ENCODE data around the gene PC. TPM values are rescaled to one million over a fixed set of nuclear protein-coding genes. Genes with fewer than 3 reads are reported as not detected.

The PC gene
- total RNA-seq, 1 donor from 2014 or later, result 25.7 TPM

DNA sequence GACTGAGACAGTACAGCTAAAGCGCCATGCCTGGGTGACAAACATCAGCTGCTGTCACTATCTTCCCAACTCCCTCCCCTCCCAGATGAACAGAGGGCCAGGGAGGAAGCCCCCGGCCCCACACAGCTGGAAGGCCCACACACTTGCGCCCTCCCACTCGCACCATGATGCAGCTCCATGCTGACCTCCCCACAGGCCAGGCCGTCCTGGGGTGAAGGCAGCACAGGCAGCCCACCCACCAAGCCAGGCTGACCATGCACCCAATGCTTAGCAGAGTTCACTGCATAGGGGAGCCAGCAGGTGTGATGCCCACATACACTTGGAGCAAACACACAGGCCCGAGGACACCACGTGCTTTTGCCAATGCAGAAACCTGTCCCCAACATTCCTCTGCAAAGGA lies 79.2 kb downstream of the PC start:
- TF ChIP-seq, protein P1, sequence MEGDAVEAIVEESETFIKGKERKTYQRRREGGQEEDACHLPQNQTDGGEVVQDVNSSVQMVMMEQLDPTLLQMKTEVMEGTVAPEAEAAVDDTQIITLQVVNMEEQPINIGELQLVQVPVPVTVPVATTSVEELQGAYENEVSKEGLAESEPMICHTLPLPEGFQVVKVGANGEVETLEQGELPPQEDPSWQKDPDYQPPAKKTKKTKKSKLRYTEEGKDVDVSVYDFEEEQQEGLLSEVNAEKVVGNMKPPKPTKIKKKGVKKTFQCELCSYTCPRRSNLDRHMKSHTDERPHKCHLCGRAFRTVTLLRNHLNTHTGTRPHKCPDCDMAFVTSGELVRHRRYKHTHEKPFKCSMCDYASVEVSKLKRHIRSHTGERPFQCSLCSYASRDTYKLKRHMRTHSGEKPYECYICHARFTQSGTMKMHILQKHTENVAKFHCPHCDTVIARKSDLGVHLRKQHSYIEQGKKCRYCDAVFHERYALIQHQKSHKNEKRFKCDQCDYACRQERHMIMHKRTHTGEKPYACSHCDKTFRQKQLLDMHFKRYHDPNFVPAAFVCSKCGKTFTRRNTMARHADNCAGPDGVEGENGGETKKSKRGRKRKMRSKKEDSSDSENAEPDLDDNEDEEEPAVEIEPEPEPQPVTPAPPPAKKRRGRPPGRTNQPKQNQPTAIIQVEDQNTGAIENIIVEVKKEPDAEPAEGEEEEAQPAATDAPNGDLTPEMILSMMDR (conservative IDR thresholded peaks at IDR 0.05), result no peak
- H3K36me3 Mint-ChIP-seq, result no peaks in the 10 kb centered on the region
- H3K9me3 Mint-ChIP-seq, result no peaks in the 10 kb centered on the region
- H3K4me3 Mint-ChIP-seq, result no peak overlapping the region
- DNase-seq (ENCODE audit: extremely low spot score, unreplicated experiment), result no peak
- peaks cover 3% of the 10 kb centered on the region for H3K27me3 Mint-ChIP-seq
- no peak overlapping the region for H3K27ac Mint-ChIP-seq
- peaks cover 52% of the 10 kb centered on the region for H3K4me1 Mint-ChIP-seq (ENCODE audit: unreplicated experiment)

DNA sequence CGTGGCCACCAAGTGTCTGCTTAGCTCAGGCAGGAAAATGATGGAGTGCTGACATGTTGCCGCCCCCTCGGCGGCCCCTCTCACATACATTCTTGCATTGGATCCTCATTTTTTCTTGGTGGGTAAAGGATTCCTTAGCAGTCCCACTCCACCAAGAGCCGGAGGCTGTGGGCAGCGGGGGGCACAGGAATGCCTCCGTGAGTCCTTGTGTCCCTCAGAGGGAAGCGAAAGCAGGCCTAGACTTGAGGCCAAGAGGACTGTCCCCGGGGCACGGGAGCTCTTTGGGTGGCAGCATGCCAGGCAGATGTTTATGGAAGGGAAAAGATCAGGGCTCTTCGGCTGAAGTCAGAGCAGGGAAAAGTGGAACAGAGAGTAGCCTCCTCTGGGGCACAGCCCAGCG lies 79.7 kb downstream of the PC start:
- no peak overlapping the region for H3K27ac Mint-ChIP-seq
- H3K4me1 Mint-ChIP-seq (ENCODE audit: unreplicated experiment), result peaks cover 50% of the 10 kb centered on the region
- H3K9me3 Mint-ChIP-seq, result no peaks in the 10 kb centered on the region
- no peak overlapping the region for H3K4me3 Mint-ChIP-seq
- no peak for DNase-seq (ENCODE audit: extremely low spot score, unreplicated experiment)
- peaks cover 3% of the 10 kb centered on the region for H3K27me3 Mint-ChIP-seq
- no peaks in the 10 kb centered on the region for H3K36me3 Mint-ChIP-seq
- TF ChIP-seq, protein P1 (conservative IDR thresholded peaks at IDR 0.05), result no peak

DNA sequence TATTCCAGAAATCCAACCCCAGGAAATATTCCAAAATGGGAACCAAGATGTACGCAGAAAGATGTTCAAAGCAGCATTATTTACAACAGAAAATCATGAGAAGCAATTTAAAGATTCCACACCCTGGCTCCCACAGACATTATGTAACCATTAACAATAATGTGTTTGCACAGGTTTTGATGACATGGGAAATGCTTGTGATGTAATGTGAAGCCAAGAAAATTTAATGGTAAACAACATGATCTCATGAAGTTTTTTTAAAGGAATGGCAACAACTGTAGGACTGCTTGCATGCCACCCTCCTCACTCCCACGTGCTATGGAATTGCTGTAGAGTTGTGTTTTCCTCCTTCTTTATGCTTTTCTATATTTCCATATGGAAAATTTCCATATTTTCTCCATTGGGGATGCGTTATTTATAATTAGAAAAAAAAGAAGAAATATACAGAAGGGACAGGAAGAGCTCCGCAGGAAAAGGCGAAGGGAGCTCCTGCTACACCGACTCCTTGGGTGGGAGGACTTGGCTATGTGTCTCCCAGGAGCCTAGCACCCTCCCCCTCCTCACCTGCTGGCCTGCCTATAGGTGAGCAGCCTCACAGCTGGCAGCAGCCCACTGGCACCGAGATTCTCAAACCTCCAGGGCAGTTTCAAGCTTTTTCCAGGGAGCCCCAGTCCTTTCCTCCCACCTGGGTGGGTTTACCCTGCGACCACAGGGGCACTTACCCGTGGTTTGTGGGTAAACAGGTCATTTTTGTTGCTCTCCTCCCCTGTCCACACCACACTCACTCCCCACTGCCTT lies 80.4 kb downstream of the PC start:
- no peak overlapping the region for H3K4me3 Mint-ChIP-seq
- peaks cover 43% of the 10 kb centered on the region for H3K4me1 Mint-ChIP-seq (ENCODE audit: unreplicated experiment)
- no peaks in the 10 kb centered on the region for H3K9me3 Mint-ChIP-seq
- TF ChIP-seq, protein P1 (conservative IDR thresholded peaks at IDR 0.05), result no peak
- H3K27me3 Mint-ChIP-seq, result peaks cover 3% of the 10 kb centered on the region
- H3K27ac Mint-ChIP-seq, result no peak overlapping the region
- no peak for DNase-seq (ENCODE audit: extremely low spot score, unreplicated experiment)
- no peaks in the 10 kb centered on the region for H3K36me3 Mint-ChIP-seq

DNA sequence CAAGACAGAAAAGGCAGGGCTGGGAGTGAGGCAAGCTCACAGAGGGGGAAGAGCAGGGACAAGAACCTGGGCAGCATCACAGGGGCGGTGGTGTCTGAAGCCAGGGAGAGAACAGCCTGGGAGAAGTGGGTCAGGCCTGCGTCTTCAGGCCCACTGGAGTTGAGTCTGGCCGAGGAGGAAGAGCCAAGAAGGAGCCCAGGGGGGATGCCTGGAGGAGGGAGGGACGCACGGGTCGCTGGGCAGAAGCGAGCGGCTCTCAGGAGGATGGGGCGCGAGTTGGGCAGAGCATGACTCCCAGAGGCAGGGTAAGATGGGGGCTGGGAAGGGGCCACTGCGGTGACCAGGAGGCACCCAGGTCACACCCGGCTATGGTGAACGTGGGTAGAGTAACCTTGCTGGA lies 82.8 kb downstream of the PC start:
- Mint-ChIP-seq H3K27ac (no peak overlapping the region), H3K36me3 (no peaks in the 10 kb centered on the region), H3K4me1 (ENCODE audit: unreplicated experiment) (peaks cover 25% of the 10 kb centered on the region), H3K9me3 (no peaks in the 10 kb centered on the region), H3K4me3 (no peak overlapping the region), H3K27me3 (peaks cover 3% of the 10 kb centered on the region)
- peak; percentile 54 for DNase-seq (ENCODE audit: extremely low spot score, unreplicated experiment)
- TF ChIP-seq, protein P1 (conservative IDR thresholded peaks at IDR 0.05), result no peak

DNA sequence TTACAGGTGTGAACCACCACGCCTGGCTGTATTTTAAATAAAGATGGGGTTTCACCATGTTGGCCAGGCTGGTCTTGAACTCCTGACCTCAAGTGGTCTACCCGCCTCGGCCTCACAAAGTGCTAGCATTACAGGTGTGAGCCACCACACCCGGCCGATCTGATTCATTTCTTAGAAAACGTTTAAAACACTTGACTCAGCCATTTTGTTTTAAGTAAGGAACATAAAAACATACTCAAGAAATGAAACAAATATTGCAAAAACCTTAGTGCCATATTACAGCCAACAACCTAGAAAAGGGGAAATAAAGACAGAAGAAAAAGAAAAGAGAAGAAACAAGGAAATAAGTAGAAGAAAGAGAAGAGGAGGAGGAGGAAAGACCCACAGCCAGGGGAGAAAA lies 84.0 kb downstream of the PC start:
- no peaks in the 10 kb centered on the region for H3K36me3 Mint-ChIP-seq
- peaks cover 3% of the 10 kb centered on the region for H3K27me3 Mint-ChIP-seq
- no peak for DNase-seq (ENCODE audit: extremely low spot score, unreplicated experiment)
- TF ChIP-seq, protein P1 (conservative IDR thresholded peaks at IDR 0.05), result no peak
- H3K27ac Mint-ChIP-seq, result no peak overlapping the region
- no peak overlapping the region for H3K4me3 Mint-ChIP-seq
- peaks cover 21% of the 10 kb centered on the region for H3K4me1 Mint-ChIP-seq (ENCODE audit: unreplicated experiment)
- no peaks in the 10 kb centered on the region for H3K9me3 Mint-ChIP-seq

All from type B pancreatic cell (in vitro differentiated cells).